GM19023 (cell line): ENCODE data around the gene ALOX15.
"Not testable (repeated sequence)": the region's sequence is repeated elsewhere in the genome, so short reads cannot be mapped to it uniquely, and the experiment has no call there.

Experiments used
- ATAC-seq: cut with Tn5 transposase; IDR thresholded peaks from one replicate; pipeline ENCODE4 v1.9.1; 2021; ENCODE audit warnings: mild to moderate bottlenecking, moderate library complexity; ENCODE audit not compliant: unreplicated experiment

ALOX15 gene

GRCh38 chr17:4641297-4642195, at the start of gene ALOX15:
Gene ALOX15, minus strand, starts transcription at chr17:4641678. Its CDS starts 27 bp downstream, at chr17:4641651.
- ATAC-seq: no peak

- ATAC-seq: no peak
These were observed 49.3 kb upstream of the ALOX15 start for GRCh38 chr17:4690745-4691144.

GRCh38 chr17:4689872-4690271, 48.4 kb upstream of the ALOX15 start:
- not testable (repeated sequence) for ATAC-seq

DNA sequence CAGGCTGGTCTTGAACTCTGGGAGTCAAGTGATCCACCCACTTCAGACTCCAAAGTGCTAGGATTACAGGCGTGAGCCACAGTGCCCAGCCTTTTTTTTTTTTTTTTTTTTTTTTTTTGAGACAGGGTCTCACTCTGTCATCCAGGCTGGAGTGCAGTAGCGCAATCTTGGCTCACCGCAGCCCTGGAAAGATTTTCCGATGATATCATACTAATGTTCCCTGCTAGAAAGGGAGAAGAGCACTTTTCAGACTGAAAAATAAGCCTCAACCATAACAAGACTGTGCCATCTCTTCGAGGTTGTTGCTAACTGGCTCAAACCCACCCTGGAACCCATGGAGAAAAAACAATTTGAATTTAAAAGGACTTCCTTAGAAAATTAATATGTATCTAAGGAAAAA, 42.3 kb upstream of the ALOX15 start:
- ATAC-seq: not testable (repeated sequence)

GRCh38 chr17:4679658-4680057, 38.2 kb upstream of the ALOX15 start:
- no peak for ATAC-seq

- no peak for ATAC-seq
These were observed 37.1 kb upstream of the ALOX15 start for GRCh38 chr17:4678448-4679026.

DNA sequence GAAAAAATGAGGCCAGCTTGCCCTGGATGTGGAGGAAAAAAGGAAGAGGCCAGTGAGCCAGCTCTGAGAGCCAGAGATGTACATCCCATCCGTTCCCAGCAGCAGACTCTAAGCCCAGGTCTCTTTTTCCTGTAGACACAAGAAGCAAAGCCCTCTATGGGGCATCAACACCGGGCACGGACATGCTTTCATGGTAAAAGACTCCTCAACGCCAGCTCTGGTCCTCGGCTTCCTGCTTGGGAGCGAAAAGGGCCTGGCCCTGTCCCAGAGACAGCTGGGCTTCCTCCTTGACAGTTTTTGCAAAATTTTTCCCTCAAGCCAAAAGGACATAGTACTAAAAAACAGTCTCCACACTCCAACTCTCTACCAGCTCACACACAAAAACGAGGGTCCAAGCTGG, 35.3 kb upstream of the ALOX15 start:
- ATAC-seq: no peak

DNA sequence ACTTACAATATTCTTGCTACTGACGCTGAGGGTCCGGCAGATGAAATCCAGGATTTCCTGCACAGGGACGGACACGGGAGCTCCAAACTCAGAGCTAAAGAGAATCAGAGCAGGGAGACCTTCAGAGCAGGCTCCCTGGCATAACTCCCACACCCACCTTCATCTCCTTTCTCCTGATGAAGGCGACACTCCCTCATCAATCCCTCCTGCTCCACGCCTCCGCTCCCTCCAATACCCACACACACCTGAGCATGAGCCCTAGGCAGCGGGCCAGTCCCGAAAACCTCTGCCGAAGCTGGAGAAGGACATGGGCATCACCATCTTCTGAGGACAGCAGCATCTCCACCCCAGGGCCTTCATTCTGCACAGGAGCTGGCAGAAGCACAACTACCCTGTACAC, 34.3 kb upstream of the ALOX15 start:
- no peak for ATAC-seq

- no peak for ATAC-seq
These were observed 33.2 kb upstream of the ALOX15 start for GRCh38 chr17:4674685-4674998.

- no peak for ATAC-seq
These were observed 32.7 kb upstream of the ALOX15 start for GRCh38 chr17:4673986-4674684.

DNA sequence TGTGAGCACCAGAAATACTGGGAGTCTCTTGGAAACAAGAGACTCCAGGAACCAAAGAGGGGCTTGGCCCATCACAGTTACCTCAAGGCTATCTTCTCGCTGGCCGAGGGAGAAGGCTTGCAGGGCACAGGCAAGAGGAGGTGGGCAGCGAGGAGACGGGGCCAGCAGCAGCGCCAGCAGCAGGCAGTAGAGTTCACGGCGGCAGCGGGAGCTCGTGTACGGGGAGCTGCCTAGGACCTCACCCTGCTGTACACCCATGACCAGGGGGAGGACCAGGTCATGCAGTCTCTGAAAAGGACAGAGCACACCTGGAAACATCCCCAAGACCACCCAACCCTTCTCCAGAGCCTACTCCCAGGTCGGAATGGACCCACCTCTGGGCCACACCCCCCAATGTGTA, 31.7 kb upstream of the ALOX15 start:
- ATAC-seq: no peak

DNA sequence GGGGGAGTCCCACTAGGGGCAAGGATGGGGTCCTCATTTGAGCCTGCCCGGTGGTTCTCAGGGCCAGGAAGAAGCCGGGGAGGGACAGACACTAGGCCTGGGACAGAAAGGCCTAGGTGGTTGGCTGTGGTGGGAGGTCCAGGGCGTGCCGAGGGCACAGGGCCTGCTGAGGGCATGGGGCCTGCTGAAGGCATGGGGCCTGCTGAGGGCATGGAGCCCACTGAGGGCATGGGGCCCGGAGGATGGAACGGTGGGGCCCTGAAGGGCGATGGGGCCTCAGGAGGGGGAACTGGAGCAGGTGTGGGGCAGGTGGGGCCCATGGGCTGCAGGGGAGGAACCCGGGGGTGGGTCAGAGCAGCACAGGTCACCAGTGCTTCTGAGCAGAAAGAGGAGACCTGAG, 31.3 kb upstream of the ALOX15 start:
- no peak for ATAC-seq

DNA sequence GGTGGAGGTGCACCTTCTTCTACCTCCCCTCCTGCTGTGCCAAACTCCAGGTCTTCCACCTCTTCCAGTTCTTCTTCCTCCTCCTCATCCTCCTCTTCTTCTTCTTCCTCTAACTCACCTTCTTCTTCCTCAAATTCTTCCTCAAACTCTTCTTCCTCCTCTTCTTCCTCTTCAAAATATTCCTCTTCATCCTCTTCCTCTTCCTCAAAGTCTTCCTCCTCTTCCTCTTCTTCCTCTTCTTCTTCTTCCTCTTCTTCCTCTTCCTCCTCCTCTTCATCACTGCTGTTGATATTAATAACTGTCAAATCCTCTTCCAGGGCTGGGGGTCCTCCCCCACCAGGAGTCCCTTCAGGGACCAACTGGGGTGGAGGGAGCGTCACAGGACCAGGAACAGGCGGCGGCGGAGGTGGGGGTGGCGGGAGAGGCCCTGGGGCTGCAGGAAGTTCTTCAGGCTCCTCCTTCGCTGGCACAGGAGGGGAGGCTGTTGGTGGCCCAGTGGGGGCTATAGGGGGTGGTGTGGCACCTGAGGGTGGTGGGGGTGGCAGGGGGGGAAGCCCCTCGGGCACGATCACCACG, 30.7 kb upstream of the ALOX15 start:
- ATAC-seq: no peak

- no peak for ATAC-seq
These were observed 25.7 kb upstream of the ALOX15 start for GRCh38 chr17:4667166-4667565.

GRCh38 chr17:4666296-4666695, 24.8 kb upstream of the ALOX15 start:
- ATAC-seq: no peak

GRCh38 chr17:4665027-4665426, 23.5 kb upstream of the ALOX15 start:
- ATAC-seq: no peak

DNA sequence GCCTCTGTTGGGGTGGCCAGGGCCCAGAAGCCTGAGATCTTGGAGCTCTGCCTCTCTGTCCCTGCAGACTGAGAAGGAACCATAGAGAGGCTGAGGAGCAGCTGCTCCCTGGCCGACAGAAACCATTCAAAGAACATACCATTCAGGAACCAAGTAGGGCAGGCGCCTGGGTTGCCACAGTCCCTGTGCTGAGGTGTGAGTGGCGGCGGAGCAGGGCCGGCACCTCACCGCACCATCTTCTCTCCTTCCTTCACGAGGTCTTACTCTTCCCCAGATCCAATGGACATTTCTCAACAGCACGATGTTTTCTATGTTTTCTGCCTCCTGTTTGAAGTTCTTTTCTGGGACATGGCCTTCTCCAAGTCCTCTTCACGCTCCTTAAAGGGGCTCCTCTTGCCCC, 22.8 kb upstream of the ALOX15 start:
- no peak for ATAC-seq

- no peak for ATAC-seq
These were observed 22.2 kb upstream of the ALOX15 start for GRCh38 chr17:4663711-4664110.

- no peak for ATAC-seq
These were observed 17.2 kb upstream of the ALOX15 start for GRCh38 chr17:4658478-4659305.

DNA sequence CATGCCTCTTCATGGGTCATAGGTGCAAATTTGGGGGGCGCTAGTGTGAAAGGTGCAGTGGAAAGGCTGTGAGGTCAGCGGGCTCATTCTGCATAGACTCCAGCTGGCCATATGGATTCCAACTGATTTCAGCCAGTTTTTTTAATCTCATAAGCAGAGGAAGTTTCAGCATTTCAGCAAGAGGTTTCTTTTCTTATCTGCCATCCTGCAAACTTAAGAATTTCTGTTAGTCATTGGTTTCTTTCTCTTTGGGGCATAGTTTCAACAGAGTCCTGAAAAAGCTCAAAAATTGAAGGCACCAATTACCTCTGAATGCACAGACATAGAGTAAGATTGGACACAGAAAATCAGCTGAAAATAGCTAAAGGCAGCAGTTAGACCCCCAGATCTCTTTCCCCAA, 16.2 kb upstream of the ALOX15 start:
- ATAC-seq: no peak

- not testable (repeated sequence) for ATAC-seq
These were observed 14.5 kb upstream of the ALOX15 start for GRCh38 chr17:4655933-4656332.
